Neural cell (in vitro differentiated cells): ENCODE results near the gene COL23A1.

Experiments
- CTCF ChIP-seq: fragments of 450-650 bp; IDR thresholded peaks from 2 replicates; pipeline ENCODE4 v1.5.1; 2014; ENCODE audit warnings: antibody characterized with exemption, mild to moderate bottlenecking, moderate library complexity; ENCODE audit not compliant: poor library complexity, severe bottlenecking
- EP300 ChIP-seq: fragments of 450-650 bp; conservative IDR thresholded peaks from 2 replicates; pipeline ENCODE4 v1.6.1; 2014; ENCODE audit warnings: antibody characterized with exemption, mild to moderate bottlenecking, moderate library complexity; ENCODE audit not compliant: poor library complexity, severe bottlenecking
- EZH2 ChIP-seq: fragments of 200-600, 300-800 bp; shearing (Covaris generic), sonication (generic); IDR thresholded peaks from 2 replicates; pipeline ENCODE4 v1.6.1; 2014; ENCODE audit warnings: antibody characterized with exemption, low read length, borderline replicate concordance, mild to moderate bottlenecking; ENCODE audit not compliant: insufficient read depth, poor library complexity, severe bottlenecking
- POLR2AphosphoS5 ChIP-seq: IDR thresholded peaks from 2 replicates; pipeline ENCODE4 v1.6.1; 2012
- RAD21 ChIP-seq: fragments of 450-650 bp; conservative IDR thresholded peaks from 2 replicates; pipeline ENCODE4 v1.6.1; 2014; ENCODE audit warnings: antibody characterized with exemption, mild to moderate bottlenecking, moderate library complexity
- REST ChIP-seq: IDR thresholded peaks from 2 replicates; pipeline ENCODE4 v1.6.1; 2012; ENCODE audit warnings: borderline replicate concordance

GRCh38 chr5:178198706-178199105 lies 391.5 kb downstream of the COL23A1 start:
- TF ChIP-seq RAD21: no peak
- no peak for TF ChIP-seq EP300
- no peak for TF ChIP-seq CTCF
- no peak for TF ChIP-seq REST
- no peak for TF ChIP-seq EZH2
- no peak for TF ChIP-seq POLR2AphosphoS5
